GM12801 (cell line): ENCODE measurements around the gene TMEM132D.

Source experiments
- CTCF ChIP-seq: IDR thresholded peaks from one replicate; pipeline ENCODE4 v1.5.1; 2011; ENCODE audit warnings: control low read depth; ENCODE audit not compliant: insufficient read length; ENCODE audit errors: extremely low read depth

TMEM132D gene

DNA sequence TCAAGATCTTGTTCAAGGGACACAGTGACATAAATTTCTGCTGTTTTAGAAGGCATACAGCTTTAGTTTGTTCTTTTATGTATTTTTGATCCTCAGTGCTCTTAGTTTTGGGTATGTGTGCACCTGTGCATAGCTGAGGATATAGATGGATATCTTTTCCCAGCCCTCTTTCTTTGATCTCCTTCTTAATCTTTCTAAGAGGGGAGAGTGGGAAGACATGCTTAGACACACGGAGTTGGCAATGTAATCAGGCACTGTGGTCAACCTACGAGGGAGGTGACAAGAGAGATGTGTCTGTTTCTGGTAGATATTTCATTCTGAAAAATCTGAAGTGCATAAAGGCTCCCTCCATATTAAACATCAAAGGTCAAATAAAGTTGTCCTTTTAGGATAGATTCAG is 340.6 kb downstream of the TMEM132D start:
- TF ChIP-seq CTCF, result no peak

- TF ChIP-seq CTCF, result no peak
These were observed 342.5 kb downstream of the TMEM132D start for GRCh38 chr12:129561304-129561703.

DNA sequence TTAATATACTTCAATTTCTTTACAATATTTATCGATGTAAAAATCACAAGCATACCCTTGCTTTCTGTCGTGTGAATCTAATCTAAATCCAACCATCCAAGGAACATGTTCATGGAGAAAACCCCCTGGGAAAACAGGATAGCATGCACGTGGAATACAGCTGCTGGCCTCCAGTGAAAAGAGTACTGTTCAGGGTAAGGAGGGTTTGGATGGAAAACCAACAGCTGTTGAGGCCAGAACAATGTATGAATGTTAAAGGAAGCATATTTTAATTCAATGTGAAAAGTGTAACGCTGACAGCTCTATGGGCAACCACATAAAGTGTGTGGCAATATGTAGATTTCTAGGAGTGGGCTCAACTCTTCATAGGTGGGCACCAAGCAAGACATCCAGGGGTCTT is 344.0 kb downstream of the TMEM132D start:
- no peak for TF ChIP-seq CTCF

GRCh38 chr12:129558036-129558435 is 345.8 kb downstream of the TMEM132D start:
- no peak for TF ChIP-seq CTCF

GRCh38 chr12:129556082-129556481 is 347.7 kb downstream of the TMEM132D start:
- no peak for TF ChIP-seq CTCF

GRCh38 chr12:129552996-129553750 is 350.7 kb downstream of the TMEM132D start:
- no peak for TF ChIP-seq CTCF

GRCh38 chr12:129551441-129551840 is 352.4 kb downstream of the TMEM132D start:
- no peak for TF ChIP-seq CTCF
